ENCODE data around the gene ERI3. TPM values are rescaled to one million over a fixed set of nuclear protein-coding genes. Genes with fewer than 3 reads are reported as not detected.

The ERI3 gene
- total RNA-seq, 1 experiment from 2014 or later = 71.4 TPM

DNA sequence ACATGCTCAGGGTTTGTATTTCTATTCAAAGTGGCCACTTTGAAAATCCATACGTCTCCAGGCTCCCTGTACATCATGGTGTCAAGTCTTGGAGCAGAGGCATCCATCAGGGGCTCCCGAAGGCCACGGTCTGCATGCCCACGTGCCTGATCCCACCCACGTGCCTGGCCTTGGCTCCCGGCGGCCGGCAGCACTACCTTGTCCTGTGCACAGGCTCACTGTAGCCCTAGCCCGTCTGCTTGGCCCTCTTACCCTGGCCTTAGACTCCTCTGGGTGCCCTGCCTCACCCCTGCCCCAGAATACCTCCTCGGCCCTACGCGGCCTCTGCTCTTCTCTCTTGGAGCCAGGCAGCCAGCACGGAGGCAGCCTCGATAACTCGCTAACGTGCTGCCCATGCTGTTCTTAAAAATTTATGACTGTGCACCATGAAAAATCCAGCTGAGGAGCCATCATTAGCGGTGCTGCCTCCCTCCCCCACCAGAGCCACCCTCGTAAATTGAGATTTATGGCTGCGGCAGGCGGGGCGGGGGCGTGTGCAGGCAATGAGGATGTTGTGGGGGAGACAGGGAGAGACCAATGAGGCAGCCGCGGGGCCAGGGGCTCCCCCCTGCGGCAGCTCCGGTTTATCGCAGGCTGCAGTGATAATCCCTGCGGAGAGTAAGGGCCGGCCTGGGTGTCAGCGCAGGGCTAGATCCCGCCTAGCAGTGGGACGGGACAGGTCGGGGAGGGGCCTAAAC, 117.2 kb downstream of the ERI3 start:
- intact Hi-C loops (cut with micrococcal nuclease; ENCODE audit: unreplicated experiment) = no loop called here
- no TSS peak for BruUV-seq (replicated peaks)
- CTCF ChIA-PET = no interaction called here

DNA sequence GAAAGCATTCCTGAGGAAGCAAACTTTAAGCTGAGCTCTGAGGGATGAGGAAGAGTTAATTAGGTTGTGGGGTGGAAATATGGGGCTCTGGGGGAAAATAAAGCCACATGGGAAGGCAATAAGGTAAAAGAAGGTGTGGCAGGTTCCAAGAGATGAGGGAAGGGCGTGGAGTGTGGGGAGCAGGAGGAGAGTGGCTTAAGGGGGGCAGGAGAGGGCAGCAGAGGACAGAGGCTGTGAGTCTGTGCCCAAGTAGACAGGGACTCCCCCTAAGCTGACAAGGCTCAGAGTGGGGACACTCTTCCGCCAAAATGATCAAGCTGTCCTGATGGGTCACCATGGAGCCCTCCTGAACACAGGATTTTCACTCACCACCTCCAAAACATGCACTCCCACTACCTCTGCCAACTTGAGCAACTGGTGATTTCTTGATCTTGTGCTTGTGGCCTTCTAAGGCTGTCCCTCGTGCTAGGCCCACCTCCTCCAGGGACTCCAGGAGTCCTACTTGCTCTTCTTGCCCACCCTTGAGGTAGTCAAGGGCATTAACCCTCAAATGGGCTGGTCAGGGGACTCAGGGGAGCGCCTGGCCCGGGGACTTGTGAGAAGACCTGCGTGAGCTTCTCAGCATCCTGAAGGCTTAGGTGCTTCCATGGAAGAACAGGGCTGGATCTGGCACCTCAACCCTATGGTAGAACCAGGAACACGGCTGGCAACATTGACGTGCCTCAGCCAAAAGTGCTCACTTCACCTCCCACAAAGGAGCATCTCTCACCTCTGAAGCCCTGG, 118.4 kb downstream of the ERI3 start:
- TF ChIP-seq, protein P1, sequence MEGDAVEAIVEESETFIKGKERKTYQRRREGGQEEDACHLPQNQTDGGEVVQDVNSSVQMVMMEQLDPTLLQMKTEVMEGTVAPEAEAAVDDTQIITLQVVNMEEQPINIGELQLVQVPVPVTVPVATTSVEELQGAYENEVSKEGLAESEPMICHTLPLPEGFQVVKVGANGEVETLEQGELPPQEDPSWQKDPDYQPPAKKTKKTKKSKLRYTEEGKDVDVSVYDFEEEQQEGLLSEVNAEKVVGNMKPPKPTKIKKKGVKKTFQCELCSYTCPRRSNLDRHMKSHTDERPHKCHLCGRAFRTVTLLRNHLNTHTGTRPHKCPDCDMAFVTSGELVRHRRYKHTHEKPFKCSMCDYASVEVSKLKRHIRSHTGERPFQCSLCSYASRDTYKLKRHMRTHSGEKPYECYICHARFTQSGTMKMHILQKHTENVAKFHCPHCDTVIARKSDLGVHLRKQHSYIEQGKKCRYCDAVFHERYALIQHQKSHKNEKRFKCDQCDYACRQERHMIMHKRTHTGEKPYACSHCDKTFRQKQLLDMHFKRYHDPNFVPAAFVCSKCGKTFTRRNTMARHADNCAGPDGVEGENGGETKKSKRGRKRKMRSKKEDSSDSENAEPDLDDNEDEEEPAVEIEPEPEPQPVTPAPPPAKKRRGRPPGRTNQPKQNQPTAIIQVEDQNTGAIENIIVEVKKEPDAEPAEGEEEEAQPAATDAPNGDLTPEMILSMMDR (IDR thresholded peaks at IDR 0.05; ENCODE audit: unreplicated experiment) = no peak
- DNase-seq = no peak
- no TSS peak for BruUV-seq (replicated peaks)
- intact Hi-C loops (cut with micrococcal nuclease; ENCODE audit: unreplicated experiment) = no loop called here
- Mint-ChIP-seq H3K27ac (ENCODE audit: unreplicated experiment) (no peak overlapping the region), H3K27me3 (ENCODE audit: unreplicated experiment) (no peaks in the 10 kb centered on the region), H3K4me3 (ENCODE audit: low read depth, unreplicated experiment) (no peak overlapping the region), H3K4me1 (ENCODE audit: low read depth, unreplicated experiment) (no peaks in the 10 kb centered on the region), H3K36me3 (ENCODE audit: insufficient read depth, unreplicated experiment) (no peaks in the 10 kb centered on the region), H3K9me3 (ENCODE audit: low read depth, unreplicated experiment) (no peaks in the 10 kb centered on the region)
- CTCF ChIA-PET = no interaction called here

More for the DNA sequence above, 117.2 kb downstream of the ERI3 start:
- Mint-ChIP-seq H3K27ac (ENCODE audit: unreplicated experiment) (no peak overlapping the region), H3K4me1 (ENCODE audit: low read depth, unreplicated experiment) (no peaks in the 10 kb centered on the region), H3K9me3 (ENCODE audit: low read depth, unreplicated experiment) (no peaks in the 10 kb centered on the region), H3K4me3 (ENCODE audit: low read depth, unreplicated experiment) (no peak overlapping the region), H3K27me3 (ENCODE audit: unreplicated experiment) (no peaks in the 10 kb centered on the region), H3K36me3 (ENCODE audit: insufficient read depth, unreplicated experiment) (no peaks in the 10 kb centered on the region)
- no peak for DNase-seq
- TF ChIP-seq, protein P1 (IDR thresholded peaks at IDR 0.05; ENCODE audit: unreplicated experiment) = no peak

DNA sequence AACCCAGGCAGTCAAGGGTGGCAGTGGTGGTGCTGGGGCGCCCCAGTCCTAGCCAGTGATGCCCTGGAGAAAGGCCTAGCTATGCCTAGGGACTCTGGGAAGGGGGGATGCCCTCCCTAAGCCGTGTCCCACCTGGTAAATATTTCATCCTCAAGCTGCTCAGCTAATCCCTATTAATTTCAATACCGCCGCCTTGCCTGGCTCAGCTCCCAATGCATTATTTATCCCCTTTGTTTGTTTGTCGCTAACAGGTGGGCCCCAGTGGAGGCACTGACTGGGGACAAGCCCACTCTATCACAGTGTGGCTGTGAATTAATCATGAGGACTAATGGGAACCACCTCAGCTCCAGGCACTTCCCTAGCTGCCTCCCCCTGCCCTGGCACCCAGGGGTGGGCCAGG, 119.2 kb downstream of the ERI3 start:
- Mint-ChIP-seq H3K27me3 (ENCODE audit: unreplicated experiment) (no peaks in the 10 kb centered on the region), H3K27ac (ENCODE audit: unreplicated experiment) (no peak overlapping the region), H3K4me3 (ENCODE audit: low read depth, unreplicated experiment) (no peak overlapping the region), H3K36me3 (ENCODE audit: insufficient read depth, unreplicated experiment) (no peaks in the 10 kb centered on the region), H3K9me3 (ENCODE audit: low read depth, unreplicated experiment) (no peaks in the 10 kb centered on the region), H3K4me1 (ENCODE audit: low read depth, unreplicated experiment) (no peaks in the 10 kb centered on the region)
- DNase-seq = no peak
- TF ChIP-seq, protein P1 (IDR thresholded peaks at IDR 0.05; ENCODE audit: unreplicated experiment) = no peak
- intact Hi-C loops (cut with micrococcal nuclease; ENCODE audit: unreplicated experiment) = no loop called here
- BruUV-seq (replicated peaks) = no TSS peak
- CTCF ChIA-PET = no interaction called here

DNA sequence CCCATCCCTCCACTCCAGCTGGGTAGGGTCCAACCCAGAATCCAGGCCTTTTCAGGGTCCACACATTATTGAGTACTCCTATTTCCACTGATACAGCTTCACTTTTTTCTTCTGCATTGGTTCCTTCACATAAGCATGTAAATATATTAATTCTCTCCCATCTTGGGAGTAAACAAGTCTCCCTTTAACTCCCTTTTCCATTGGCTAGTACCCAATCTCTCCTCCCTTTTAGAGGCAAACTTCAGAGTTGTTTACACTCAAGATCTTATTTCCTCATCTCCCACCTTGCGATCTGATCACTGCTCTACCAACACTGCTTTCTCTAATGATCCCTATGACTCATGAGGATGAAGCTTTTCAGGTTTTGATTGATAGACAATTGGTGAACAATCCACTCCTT, 121.5 kb downstream of the ERI3 start:
- Mint-ChIP-seq H3K4me3 (ENCODE audit: low read depth, unreplicated experiment) (no peak overlapping the region), H3K9me3 (ENCODE audit: low read depth, unreplicated experiment) (no peaks in the 10 kb centered on the region), H3K36me3 (ENCODE audit: insufficient read depth, unreplicated experiment) (no peaks in the 10 kb centered on the region), H3K27me3 (ENCODE audit: unreplicated experiment) (no peaks in the 10 kb centered on the region), H3K4me1 (ENCODE audit: low read depth, unreplicated experiment) (no peaks in the 10 kb centered on the region), H3K27ac (ENCODE audit: unreplicated experiment) (no peak overlapping the region)
- TF ChIP-seq, protein P1 (IDR thresholded peaks at IDR 0.05; ENCODE audit: unreplicated experiment) = no peak
- BruUV-seq (replicated peaks) = no TSS peak
- CTCF ChIA-PET = no interaction called here
- DNase-seq = no peak
- intact Hi-C loops (cut with micrococcal nuclease; ENCODE audit: unreplicated experiment) = no loop called here
